Measurements from ENCODE around the gene AGBL1.

- TF ChIP-seq CTCF (IDR thresholded peaks at IDR 0.05) (no peak), EZH2 (IDR thresholded peaks at IDR 0.05; ENCODE audit: borderline replicate concordance, insufficient read depth, low read depth, low read length, poor library complexity, severe bottlenecking) (no peak)
Observed at GRCh38 chr15:86833595-86833994, 753.9 kb downstream of the AGBL1 start.

All from B cell (primary cell).